Hindlimb muscle (tissue), 1 donor: ENCODE measurements around the gene EML1. TPM values are rescaled to one million over a fixed set of nuclear protein-coding genes. Genes with fewer than 3 reads are reported as not detected.

ENCODE experiments used
- DNase-seq: peaks from one replicate; pipeline ENCODE4 v3.0.0-alpha.2; 2013
- polyA plus RNA-seq: library from polyadenylated mRNA; unstranded; fragments of 120-200 nt; gene quantifications from one replicate; pipeline ENCODE4 v1.2.1, GENCODE V29; 2013; ENCODE audit not compliant: insufficient read length

Gene EML1
- polyA plus RNA-seq, 1 donor = 43.2 TPM

GRCh38 chr14:99805757-99806439, 12.7 kb downstream of the EML1 start:
- no peak for DNase-seq

- DNase-seq = no peak
These were observed 13.6 kb downstream of the EML1 start for GRCh38 chr14:99806836-99807235.

- no peak for DNase-seq
These were observed 14.4 kb downstream of the EML1 start for GRCh38 chr14:99807413-99808153.

GRCh38 chr14:99808154-99808505, 14.9 kb downstream of the EML1 start:
- no peak for DNase-seq

GRCh38 chr14:99808515-99808914, 15.3 kb downstream of the EML1 start:
- DNase-seq = no peak

- DNase-seq = peak; percentile 67
These were observed 16.1 kb downstream of the EML1 start for GRCh38 chr14:99809360-99809759.

- DNase-seq = no peak
These were observed 16.8 kb downstream of the EML1 start for GRCh38 chr14:99809859-99810558.

- DNase-seq = no peak
These were observed 17.3 kb downstream of the EML1 start for GRCh38 chr14:99810559-99810874.

GRCh38 chr14:99812096-99812750, 19.0 kb downstream of the EML1 start:
- DNase-seq = no peak

- no peak for DNase-seq
These were observed 19.7 kb downstream of the EML1 start for GRCh38 chr14:99812892-99813291.

GRCh38 chr14:99815696-99816095, 22.5 kb downstream of the EML1 start:
- no peak for DNase-seq

GRCh38 chr14:99816217-99816616, 23.0 kb downstream of the EML1 start:
- no peak for DNase-seq

GRCh38 chr14:99816642-99817041, 23.4 kb downstream of the EML1 start:
- no peak for DNase-seq

- no peak for DNase-seq
These were observed 24.1 kb downstream of the EML1 start for GRCh38 chr14:99817331-99817730.

GRCh38 chr14:99818503-99819036, 25.4 kb downstream of the EML1 start:
- DNase-seq = no peak

- DNase-seq = no peak
These were observed 26.3 kb downstream of the EML1 start for GRCh38 chr14:99819514-99819913.

- no peak for DNase-seq
These were observed 27.6 kb downstream of the EML1 start for GRCh38 chr14:99820702-99821331.

- no peak for DNase-seq
These were observed 28.6 kb downstream of the EML1 start for GRCh38 chr14:99821519-99822508.

- DNase-seq = no peak
These were observed 29.7 kb downstream of the EML1 start for GRCh38 chr14:99822800-99823455.

- DNase-seq = no peak
These were observed 31.6 kb downstream of the EML1 start for GRCh38 chr14:99824776-99825175.

- DNase-seq = no peak
These were observed 36.2 kb downstream of the EML1 start for GRCh38 chr14:99829450-99829849.
